CD4-positive, alpha-beta T cell treated with Interleukin-4 for 4 hours (primary cell): ENCODE data around the gene BHLHA15.
A peak's percentile ranks its signal among the peaks of the same experiment; 100 is the strongest.

ENCODE experiments used
- DNase-seq: peaks from one replicate; pipeline ENCODE4 v3.0.0-alpha.2; 2020

BHLHA15 gene

GRCh38 chr7:98251231-98251600, 40.0 kb downstream of the BHLHA15 start:
- DNase-seq: peak; percentile 63

GRCh38 chr7:98251601-98252424, 40.6 kb downstream of the BHLHA15 start, which contains the start of gene TECPR1:
TSS of gene TECPR1 (minus strand) at chr7:98252232. CDS start at chr7:98246146, 6,086 bp downstream.
- peak; percentile 84 for DNase-seq

GRCh38 chr7:98252425-98253054, 41.3 kb downstream of the BHLHA15 start:
- no peak for DNase-seq

GRCh38 chr7:98254516-98254915, 43.3 kb downstream of the BHLHA15 start:
- DNase-seq: no peak

GRCh38 chr7:98254951-98255610, 43.8 kb downstream of the BHLHA15 start:
- peak; percentile 40 for DNase-seq

GRCh38 chr7:98256431-98256830, 45.2 kb downstream of the BHLHA15 start:
- no peak for DNase-seq

- no peak for DNase-seq
These were observed 46.5 kb downstream of the BHLHA15 start for GRCh38 chr7:98257701-98258100.
